Neural cell (in vitro differentiated cells): ENCODE data around the gene FRMD4A. TPM values are rescaled to one million over a fixed set of nuclear protein-coding genes. Genes with fewer than 3 reads are reported as not detected.

Source experiments
- H2AFZ ChIP-seq: fragments of 200-600, 300-800 bp; sonication (generic), shearing (Covaris generic); 2 replicates; pipeline ENCODE4 v1.6.0; 2014; ENCODE audit warnings: low read depth, mild to moderate bottlenecking, antibody characterized with exemption, low read length, moderate library complexity
- H3F3A ChIP-seq: fragments of 200-600 bp; shearing (Covaris generic); 2 replicates; pipeline ENCODE4 v1.6.1; 2016; ENCODE audit warnings: mild to moderate bottlenecking, moderate library complexity, mixed read lengths, antibody characterized with exemption, low read length; ENCODE audit not compliant: insufficient read depth, poor library complexity, severe bottlenecking
- H3K27ac ChIP-seq: fragments of 200-600, 300-800 bp; sonication (generic), shearing (Covaris generic); 2 replicates; pipeline ENCODE4 v1.5.1; 2014; ENCODE audit warnings: mild to moderate bottlenecking, low read length, moderate library complexity
- H3K27me3 ChIP-seq: fragments of 300-800, 200-600 bp; sonication (generic), shearing (Covaris generic); 2 replicates; pipeline ENCODE4 v1.6.0; 2014; ENCODE audit warnings: mild to moderate bottlenecking, low read depth, low read length, moderate library complexity; ENCODE audit not compliant: insufficient read depth
- H3K36me3 ChIP-seq: fragments of 300-800, 200-600 bp; sonication (generic), shearing (Covaris generic); 2 replicates; pipeline ENCODE4 v1.5.1; 2014; ENCODE audit warnings: mild to moderate bottlenecking, antibody characterized with exemption, low read length, moderate library complexity; ENCODE audit not compliant: insufficient read depth
- H3K4me2 ChIP-seq: fragments of 300-800, 200-600 bp; sonication (generic), shearing (Covaris generic); 2 replicates; pipeline ENCODE4 v1.6.0; 2014; ENCODE audit warnings: mild to moderate bottlenecking, low read length
- H3K4me3 ChIP-seq: fragments of 300-800, 200-600 bp; sonication (generic), shearing (Covaris generic); 2 replicates; pipeline ENCODE4 v1.5.1; 2014; ENCODE audit warnings: mild to moderate bottlenecking, low read length, moderate library complexity
- H3K79me2 ChIP-seq: fragments of 200-600 bp; shearing (Covaris generic); replicated peaks from 2 replicates; pipeline ENCODE4 v1.6.0; 2014; ENCODE audit warnings: mild to moderate bottlenecking, low read length, moderate library complexity; ENCODE audit not compliant: insufficient read depth
- H3K9ac ChIP-seq: fragments of 300-800, 200-600 bp; sonication (generic), shearing (Covaris generic); 2 replicates; pipeline ENCODE4 v1.6.1; 2016; ENCODE audit warnings: mild to moderate bottlenecking, low read length, mixed read lengths
- H3K9me2 ChIP-seq: fragments of 200-600 bp; shearing (Covaris generic); 2 replicates; pipeline ENCODE4 v1.6.1; 2016; ENCODE audit warnings: mild to moderate bottlenecking, low read length, mixed read lengths; ENCODE audit not compliant: insufficient read depth
- H3K9me3 ChIP-seq: fragments of 200-600, 300-800 bp; sonication (generic), shearing (Covaris generic); 2 replicates; pipeline ENCODE4 v1.6.1; 2016; ENCODE audit warnings: mild to moderate bottlenecking, mixed run types, low read length, moderate library complexity, mixed read lengths
- H4K20me1 ChIP-seq: fragments of 200-600 bp; shearing (Covaris generic); 2 replicates; pipeline ENCODE4 v1.6.1; 2016; ENCODE audit warnings: mild to moderate bottlenecking, mixed run types; ENCODE audit not compliant: insufficient read depth
- EP300 ChIP-seq: fragments of 450-650 bp; conservative IDR thresholded peaks from 2 replicates; pipeline ENCODE4 v1.6.1; 2014; ENCODE audit warnings: antibody characterized with exemption, mild to moderate bottlenecking, moderate library complexity; ENCODE audit not compliant: poor library complexity, severe bottlenecking
- EZH2 ChIP-seq: fragments of 200-600, 300-800 bp; shearing (Covaris generic), sonication (generic); IDR thresholded peaks from 2 replicates; pipeline ENCODE4 v1.6.1; 2014; ENCODE audit warnings: antibody characterized with exemption, low read length, borderline replicate concordance, mild to moderate bottlenecking; ENCODE audit not compliant: insufficient read depth, poor library complexity, severe bottlenecking
- MXI1 ChIP-seq: fragments of 450-650 bp; conservative IDR thresholded peaks from 2 replicates; pipeline ENCODE4 v1.6.1; 2014; ENCODE audit warnings: antibody characterized with exemption, mild to moderate bottlenecking; ENCODE audit not compliant: poor library complexity, severe bottlenecking
- POLR2AphosphoS5 ChIP-seq: IDR thresholded peaks from 2 replicates; pipeline ENCODE4 v1.6.1; 2012
- RAD21 ChIP-seq: fragments of 450-650 bp; conservative IDR thresholded peaks from 2 replicates; pipeline ENCODE4 v1.6.1; 2014; ENCODE audit warnings: antibody characterized with exemption, mild to moderate bottlenecking, moderate library complexity
- SMC3 ChIP-seq: fragments of 450-650 bp; conservative IDR thresholded peaks from 2 replicates; pipeline ENCODE4 v1.6.1; 2014; ENCODE audit warnings: antibody characterized with exemption, mild to moderate bottlenecking, moderate library complexity; ENCODE audit not compliant: poor library complexity
- TAF1 ChIP-seq: IDR thresholded peaks from 2 replicates; pipeline ENCODE4 v1.6.1; 2012; ENCODE audit warnings: low read depth
- polyA plus RNA-seq: library from polyadenylated mRNA; depleted of rRNA; stranded (reverse); fragments of >200 nt; gene quantifications from 2 replicates; pipeline ENCODE4 v1.2.3, GENCODE V29; 2014
- TF ChIP-seq, protein P1 (sequence below): fragments of 450-650 bp; IDR thresholded peaks from 2 replicates; pipeline ENCODE4 v1.5.1; 2014; ENCODE audit warnings: antibody characterized with exemption, mild to moderate bottlenecking, moderate library complexity; ENCODE audit not compliant: poor library complexity, severe bottlenecking
- TF ChIP-seq, protein P2 (sequence below): IDR thresholded peaks from 2 replicates; pipeline ENCODE4 v1.6.1; 2012; ENCODE audit warnings: borderline replicate concordance

FRMD4A gene
- polyA plus RNA-seq, 1 donor from 2014 or later = 36.5 TPM

DNA sequence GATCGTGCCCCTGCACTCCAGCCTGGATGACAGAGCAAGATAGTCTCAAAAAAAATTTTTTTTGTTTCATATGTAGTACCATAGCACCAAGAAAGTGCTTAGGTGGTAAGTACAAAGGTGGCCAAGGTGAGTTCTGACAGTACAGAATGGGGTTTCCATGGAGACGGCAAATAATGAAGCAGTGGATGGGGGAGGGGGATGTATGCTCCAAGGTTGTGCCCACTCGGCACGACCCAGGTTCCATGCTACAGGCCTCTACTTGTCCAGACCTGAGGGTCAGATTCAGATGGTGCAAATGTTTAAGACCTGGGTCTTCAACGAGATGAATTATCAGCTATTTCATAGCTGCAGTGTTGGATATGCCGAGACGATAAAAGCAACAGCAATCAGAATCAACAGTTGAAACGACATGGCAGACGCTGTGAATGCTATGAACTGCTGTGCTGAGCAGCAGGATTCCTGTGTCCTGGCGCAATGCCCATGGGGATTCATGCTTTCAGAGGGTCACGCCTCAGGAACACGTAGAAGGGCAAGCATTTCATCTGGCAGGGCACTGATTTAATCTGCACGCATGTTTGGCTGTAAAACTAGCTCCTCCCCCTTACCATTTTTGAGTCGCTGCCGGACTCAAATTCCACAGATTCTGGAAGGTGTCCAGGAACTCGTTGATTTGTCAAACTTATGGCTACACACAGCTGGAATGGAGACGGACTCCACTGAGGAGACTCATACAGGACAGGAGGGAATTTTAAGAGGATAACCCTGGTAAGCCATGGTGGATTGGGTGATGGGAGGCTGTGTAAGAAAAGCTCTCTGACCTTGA lies 256.5 kb downstream of the FRMD4A start:
- Histone ChIP-seq H3K4me3 (no peak overlapping the region), H3K79me2 (no peaks in the 10 kb centered on the region), H3K9ac (no peak overlapping the region), H3F3A (no peaks in the 10 kb centered on the region), H3K27me3 (no peaks in the 10 kb centered on the region), H3K27ac (no peak overlapping the region), H3K36me3 (no peaks in the 10 kb centered on the region), H3K4me2 (no peak overlapping the region), H3K9me2 (no peaks in the 10 kb centered on the region), H3K9me3 (peaks cover 5% of the 10 kb centered on the region), H2AFZ (no peak overlapping the region), H4K20me1 (no peaks in the 10 kb centered on the region)
- TF ChIP-seq POLR2AphosphoS5 (no peak), MXI1 (no peak), EP300 (no peak), RAD21 (no peak), EZH2 (no peak), TAF1 (no peak), SMC3 (no peak)
- TF ChIP-seq, protein P1, sequence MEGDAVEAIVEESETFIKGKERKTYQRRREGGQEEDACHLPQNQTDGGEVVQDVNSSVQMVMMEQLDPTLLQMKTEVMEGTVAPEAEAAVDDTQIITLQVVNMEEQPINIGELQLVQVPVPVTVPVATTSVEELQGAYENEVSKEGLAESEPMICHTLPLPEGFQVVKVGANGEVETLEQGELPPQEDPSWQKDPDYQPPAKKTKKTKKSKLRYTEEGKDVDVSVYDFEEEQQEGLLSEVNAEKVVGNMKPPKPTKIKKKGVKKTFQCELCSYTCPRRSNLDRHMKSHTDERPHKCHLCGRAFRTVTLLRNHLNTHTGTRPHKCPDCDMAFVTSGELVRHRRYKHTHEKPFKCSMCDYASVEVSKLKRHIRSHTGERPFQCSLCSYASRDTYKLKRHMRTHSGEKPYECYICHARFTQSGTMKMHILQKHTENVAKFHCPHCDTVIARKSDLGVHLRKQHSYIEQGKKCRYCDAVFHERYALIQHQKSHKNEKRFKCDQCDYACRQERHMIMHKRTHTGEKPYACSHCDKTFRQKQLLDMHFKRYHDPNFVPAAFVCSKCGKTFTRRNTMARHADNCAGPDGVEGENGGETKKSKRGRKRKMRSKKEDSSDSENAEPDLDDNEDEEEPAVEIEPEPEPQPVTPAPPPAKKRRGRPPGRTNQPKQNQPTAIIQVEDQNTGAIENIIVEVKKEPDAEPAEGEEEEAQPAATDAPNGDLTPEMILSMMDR = no peak
- TF ChIP-seq, protein P2, sequence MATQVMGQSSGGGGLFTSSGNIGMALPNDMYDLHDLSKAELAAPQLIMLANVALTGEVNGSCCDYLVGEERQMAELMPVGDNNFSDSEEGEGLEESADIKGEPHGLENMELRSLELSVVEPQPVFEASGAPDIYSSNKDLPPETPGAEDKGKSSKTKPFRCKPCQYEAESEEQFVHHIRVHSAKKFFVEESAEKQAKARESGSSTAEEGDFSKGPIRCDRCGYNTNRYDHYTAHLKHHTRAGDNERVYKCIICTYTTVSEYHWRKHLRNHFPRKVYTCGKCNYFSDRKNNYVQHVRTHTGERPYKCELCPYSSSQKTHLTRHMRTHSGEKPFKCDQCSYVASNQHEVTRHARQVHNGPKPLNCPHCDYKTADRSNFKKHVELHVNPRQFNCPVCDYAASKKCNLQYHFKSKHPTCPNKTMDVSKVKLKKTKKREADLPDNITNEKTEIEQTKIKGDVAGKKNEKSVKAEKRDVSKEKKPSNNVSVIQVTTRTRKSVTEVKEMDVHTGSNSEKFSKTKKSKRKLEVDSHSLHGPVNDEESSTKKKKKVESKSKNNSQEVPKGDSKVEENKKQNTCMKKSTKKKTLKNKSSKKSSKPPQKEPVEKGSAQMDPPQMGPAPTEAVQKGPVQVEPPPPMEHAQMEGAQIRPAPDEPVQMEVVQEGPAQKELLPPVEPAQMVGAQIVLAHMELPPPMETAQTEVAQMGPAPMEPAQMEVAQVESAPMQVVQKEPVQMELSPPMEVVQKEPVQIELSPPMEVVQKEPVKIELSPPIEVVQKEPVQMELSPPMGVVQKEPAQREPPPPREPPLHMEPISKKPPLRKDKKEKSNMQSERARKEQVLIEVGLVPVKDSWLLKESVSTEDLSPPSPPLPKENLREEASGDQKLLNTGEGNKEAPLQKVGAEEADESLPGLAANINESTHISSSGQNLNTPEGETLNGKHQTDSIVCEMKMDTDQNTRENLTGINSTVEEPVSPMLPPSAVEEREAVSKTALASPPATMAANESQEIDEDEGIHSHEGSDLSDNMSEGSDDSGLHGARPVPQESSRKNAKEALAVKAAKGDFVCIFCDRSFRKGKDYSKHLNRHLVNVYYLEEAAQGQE = no peak

DNA sequence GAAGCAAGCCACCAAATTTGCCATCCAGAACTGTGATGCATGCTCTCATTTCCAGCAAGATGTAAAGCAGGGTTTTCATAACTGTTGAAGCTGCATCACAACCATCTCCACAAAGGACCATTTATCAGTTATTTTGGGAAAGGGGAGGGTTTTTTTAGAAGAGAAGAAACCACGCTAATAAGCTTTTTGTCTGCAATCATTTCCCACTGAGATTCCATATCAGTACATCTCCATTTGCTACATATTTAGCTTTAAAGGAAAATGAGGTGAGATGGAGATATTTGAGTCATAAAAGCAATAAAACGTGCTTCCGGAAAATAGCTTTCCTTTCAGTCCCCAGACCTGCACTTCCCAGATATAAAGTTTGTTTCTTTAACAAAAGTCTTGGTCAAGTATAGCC lies 258.2 kb downstream of the FRMD4A start:
- Histone ChIP-seq H3F3A (no peaks in the 10 kb centered on the region), H3K27ac (no peak overlapping the region), H3K9me2 (no peaks in the 10 kb centered on the region), H3K9me3 (no peaks in the 10 kb centered on the region), H3K36me3 (no peaks in the 10 kb centered on the region), H3K4me3 (no peak overlapping the region), H3K9ac (no peak overlapping the region), H3K79me2 (no peaks in the 10 kb centered on the region), H2AFZ (no peak overlapping the region), H3K27me3 (no peaks in the 10 kb centered on the region), H4K20me1 (no peaks in the 10 kb centered on the region), H3K4me2 (no peak overlapping the region)
- TF ChIP-seq TAF1 (no peak), MXI1 (no peak), SMC3 (no peak), POLR2AphosphoS5 (no peak), EP300 (no peak), EZH2 (no peak)
- TF ChIP-seq, protein P1 = no peak
- TF ChIP-seq, protein P2 = no peak
